ENCODE measurements around the gene IL26. TPM values are rescaled to one million over a fixed set of nuclear protein-coding genes. Genes with fewer than 3 reads are reported as not detected.

IL26 gene
- total RNA-seq, 1 donor from 2014 or later = not detected

DNA sequence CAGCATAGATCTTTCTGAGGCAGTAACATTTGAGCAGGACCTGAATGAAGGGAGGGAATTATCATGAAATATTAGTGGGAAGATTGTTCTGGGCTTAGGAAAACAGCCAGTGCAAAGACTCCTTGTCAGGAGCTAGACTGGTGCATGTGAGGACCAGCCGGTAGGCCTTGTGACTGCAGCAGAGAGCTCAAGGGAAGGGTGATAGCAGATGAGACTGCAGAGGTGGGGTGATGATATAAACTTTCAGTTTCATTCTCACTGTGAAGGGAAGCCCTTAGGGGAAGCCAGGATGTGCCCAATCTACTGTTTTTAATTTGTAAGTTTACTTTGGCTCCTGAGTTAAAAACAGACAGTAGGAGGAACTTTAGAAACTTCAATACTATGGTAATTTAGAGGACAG lies 15.4 kb upstream of the IL26 start:
- POLR2A ChIA-PET = interaction anchor here (0.7 kb wide), 1 partner anchor 9 kb away, joined by 3 read pairs; no protein-coding TSS in a partner anchor

GRCh38 chr12:68240079-68240478 lies 14.5 kb upstream of the IL26 start:
- Mint-ChIP-seq H3K4me3 (no peak overlapping the region), H3K9me3 (no peaks in the 10 kb centered on the region), H3K27ac (no peak overlapping the region), H3K36me3 (ENCODE audit: low read depth) (no peaks in the 10 kb centered on the region), H3K27me3 (no peaks in the 10 kb centered on the region), H3K4me1 (peaks cover 32% of the 10 kb centered on the region)
- CTCF ChIA-PET = no interaction called here
- TF ChIP-seq CTCF (IDR thresholded peaks at IDR 0.05) = no peak
- DNase-seq = no peak
- POLR2A ChIA-PET = no interaction called here
- intact Hi-C loops (cut with micrococcal nuclease) = no loop called here
- no peak for ATAC-seq (ENCODE audit: low read depth)

More for the DNA sequence above, 15.4 kb upstream of the IL26 start:
- Mint-ChIP-seq H3K27ac (peak overlapping the region; percentile 86), H3K27me3 (no peaks in the 10 kb centered on the region), H3K4me1 (peaks cover 28% of the 10 kb centered on the region), H3K36me3 (ENCODE audit: low read depth) (no peaks in the 10 kb centered on the region), H3K4me3 (no peak overlapping the region), H3K9me3 (no peaks in the 10 kb centered on the region)
- intact Hi-C loops (cut with micrococcal nuclease) = loop anchor here (1.0 kb wide), 1 partner anchor 210 kb away; no protein-coding TSS in a partner anchor
- ATAC-seq (ENCODE audit: low read depth) (peak; percentile 94), DNase-seq (no peak)
- TF ChIP-seq CTCF (IDR thresholded peaks at IDR 0.05) = no peak
- CTCF ChIA-PET = interaction anchor here (1.2 to 1.9 kb wide), 2 partner anchors 18 to 73 kb away, joined by 4 to 8 read pairs; no protein-coding TSS in a partner anchor

- ChIA-PET POLR2A (interaction anchor here (0.7 kb wide), 1 partner anchor 446 kb away, joined by 3 read pairs; no protein-coding TSS in a partner anchor), CTCF (no interaction called here)
- Mint-ChIP-seq H3K9me3 (no peaks in the 10 kb centered on the region), H3K27me3 (no peaks in the 10 kb centered on the region), H3K27ac (no peak overlapping the region), H3K36me3 (ENCODE audit: low read depth) (no peaks in the 10 kb centered on the region), H3K4me1 (peaks cover 32% of the 10 kb centered on the region), H3K4me3 (no peak overlapping the region)
- intact Hi-C loops (cut with micrococcal nuclease) = loop anchor here (5.0 kb wide), 2 partner anchors 448 to 508 kb away; partner anchors contain the start of genes NUP107 and SLC35E3
- no peak for DNase-seq
- no peak for ATAC-seq (ENCODE audit: low read depth)
- no peak for TF ChIP-seq CTCF (IDR thresholded peaks at IDR 0.05)
These were observed 13.8 kb upstream of the IL26 start for GRCh38 chr12:68239309-68239982.

DNA sequence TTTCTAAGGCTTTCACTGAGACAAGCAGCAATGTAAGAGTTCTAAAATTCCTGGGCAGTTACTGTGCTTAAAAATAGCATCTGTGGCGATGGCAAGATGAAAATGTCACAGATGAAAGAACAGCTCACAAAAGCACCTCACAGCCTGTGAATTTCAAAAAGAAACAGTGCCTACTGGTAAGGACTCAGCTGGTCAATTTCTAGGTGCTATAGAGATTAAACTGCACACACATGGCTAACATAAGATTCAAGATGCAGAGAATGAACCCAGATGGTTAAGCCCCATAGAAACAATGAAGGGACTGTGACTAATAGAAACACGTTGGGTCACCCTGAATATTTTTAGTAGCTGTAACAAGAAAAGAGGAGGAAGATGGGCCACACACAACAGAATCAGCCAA lies 12.0 kb upstream of the IL26 start:
- Mint-ChIP-seq H3K36me3 (ENCODE audit: low read depth) (no peaks in the 10 kb centered on the region), H3K4me3 (peak overlapping the region; percentile 88), H3K27me3 (no peaks in the 10 kb centered on the region), H3K27ac (peak overlapping the region; percentile 92), H3K9me3 (no peaks in the 10 kb centered on the region), H3K4me1 (peaks cover 32% of the 10 kb centered on the region)
- DNase-seq (no peak), ATAC-seq (ENCODE audit: low read depth) (no peak)
- intact Hi-C loops (cut with micrococcal nuclease) = loop anchor here (5.0 kb wide), 2 partner anchors 450 to 510 kb away; partner anchors contain the start of genes NUP107 and SLC35E3
- no peak for TF ChIP-seq CTCF (IDR thresholded peaks at IDR 0.05)
- CTCF ChIA-PET = interaction anchor here (0.8 to 2.5 kb wide), 4 partner anchors 13 to 84 kb away, joined by 3 to 11 read pairs (median 4); partner anchors contain the start of gene IL26
- POLR2A ChIA-PET = interaction anchor here (0.7 kb wide), 1 partner anchor 213 kb away, joined by 3 read pairs; no protein-coding TSS in a partner anchor

DNA sequence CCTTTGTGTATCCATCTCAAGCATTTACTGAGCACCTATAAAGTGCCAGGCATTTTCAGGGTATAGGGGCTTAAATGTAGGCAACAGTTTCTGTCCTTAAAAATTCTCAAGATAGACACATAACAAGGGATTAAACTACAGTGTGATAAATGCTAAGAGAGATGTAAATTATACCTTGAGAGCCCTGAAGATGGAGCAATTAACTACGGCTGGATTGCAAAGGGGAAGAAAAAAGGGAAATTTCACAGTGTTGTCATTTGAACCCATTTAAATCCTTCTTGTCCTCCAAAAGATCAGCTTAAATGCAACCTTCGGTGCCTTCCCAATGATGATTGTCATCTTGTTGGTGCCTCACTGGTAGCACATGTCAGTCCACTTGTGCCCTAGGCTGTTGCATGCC lies 11.5 kb upstream of the IL26 start:
- TF ChIP-seq CTCF (IDR thresholded peaks at IDR 0.05) = no peak
- Mint-ChIP-seq H3K27ac (peak overlapping the region; percentile 92), H3K27me3 (no peaks in the 10 kb centered on the region), H3K36me3 (ENCODE audit: low read depth) (no peaks in the 10 kb centered on the region), H3K4me1 (peaks cover 32% of the 10 kb centered on the region), H3K9me3 (no peaks in the 10 kb centered on the region), H3K4me3 (peak overlapping the region; percentile 88)
- no peak for ATAC-seq (ENCODE audit: low read depth)
- intact Hi-C loops (cut with micrococcal nuclease) = loop anchor here (5.0 kb wide), 2 partner anchors 450 to 510 kb away; partner anchors contain the start of genes NUP107 and SLC35E3
- ChIA-PET POLR2A (no interaction called here), CTCF (interaction anchor here (0.8 to 2.5 kb wide), 3 partner anchors 12 to 84 kb away, joined by 3 to 11 read pairs (median 5); partner anchors contain the start of gene IL26)
- DNase-seq = no peak
